HG02588 (cell line): Measurements from ENCODE around the gene SLC28A1.
A peak's percentile ranks its signal among the peaks of the same experiment; 100 is the strongest.
"Not testable (repeated sequence)": the region's sequence is repeated elsewhere in the genome, so short reads cannot be mapped to it uniquely, and the experiment has no call there.

Experiments
- ATAC-seq: cut with Tn5 transposase; IDR thresholded peaks from one replicate; pipeline ENCODE4 v1.9.1; 2021; ENCODE audit warnings: mild to moderate bottlenecking, moderate library complexity; ENCODE audit not compliant: unreplicated experiment

The SLC28A1 gene

DNA sequence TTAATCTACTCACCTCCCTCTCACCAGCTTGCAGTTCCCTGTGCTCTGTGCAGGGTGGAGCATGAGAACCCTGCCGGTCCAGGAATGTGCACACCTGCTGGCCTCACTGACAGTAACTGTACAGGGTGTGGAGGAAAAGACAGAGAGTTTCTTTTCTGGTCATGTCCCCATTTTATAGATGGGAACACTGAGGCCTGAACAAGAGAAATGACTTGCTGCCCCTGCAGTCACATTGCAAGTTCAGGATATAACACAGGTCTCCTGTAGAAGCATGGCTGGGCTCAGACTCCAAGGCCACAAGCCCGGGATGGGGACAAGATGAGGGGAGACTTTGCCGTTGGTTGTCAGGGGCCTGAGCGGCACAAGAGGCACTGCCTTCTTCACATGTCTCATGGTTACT, 23.3 kb downstream of the SLC28A1 start:
- ATAC-seq = no peak

DNA sequence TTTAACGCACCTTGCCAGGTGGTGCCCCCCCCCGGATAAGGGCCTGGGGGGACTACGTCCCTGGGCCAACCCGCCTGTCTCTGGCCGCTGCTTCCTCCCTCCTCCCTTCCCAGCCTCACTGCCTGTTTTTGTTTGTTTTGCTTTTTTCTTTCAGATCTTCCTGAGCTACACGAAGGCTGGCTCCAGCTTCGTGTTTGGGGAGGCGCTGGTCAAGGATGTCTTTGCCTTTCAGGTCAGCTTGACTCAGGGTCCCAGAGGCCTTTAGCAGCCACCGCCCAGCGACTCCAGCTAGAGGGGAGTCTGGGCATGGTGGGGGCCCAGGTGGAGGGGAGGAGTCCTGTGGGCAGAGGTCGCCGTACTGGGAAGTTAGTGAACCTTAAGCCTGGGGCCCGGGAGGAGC, 24.1 kb downstream of the SLC28A1 start:
- ATAC-seq = no peak

DNA sequence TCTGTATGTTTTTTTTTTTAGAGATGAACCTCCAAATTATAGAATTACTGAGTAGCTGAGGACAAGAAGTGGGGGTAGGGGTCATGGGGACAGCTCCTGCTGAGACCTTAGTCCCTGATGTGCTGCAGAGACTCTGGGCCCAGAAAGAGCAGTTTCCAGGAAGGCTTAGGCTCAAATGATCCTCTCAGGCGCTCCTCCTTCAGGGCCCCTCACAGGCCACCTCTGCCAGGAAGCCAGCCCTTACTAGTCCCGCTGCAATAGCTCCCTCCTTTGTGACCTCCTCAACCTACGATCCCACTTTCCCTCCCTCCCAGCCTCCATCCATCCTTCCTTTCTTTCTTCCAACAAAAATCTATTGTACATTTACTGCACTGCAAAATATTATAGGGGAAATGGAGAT, 24.6 kb downstream of the SLC28A1 start:
- no peak for ATAC-seq

- ATAC-seq = no peak
Observed at GRCh38 chr15:84909782-84910181, 25.3 kb downstream of the SLC28A1 start.

- ATAC-seq = no peak
Observed at GRCh38 chr15:84910928-84911623, 26.6 kb downstream of the SLC28A1 start.

- no peak for ATAC-seq
Observed at GRCh38 chr15:84911879-84912660, 27.6 kb downstream of the SLC28A1 start.

DNA sequence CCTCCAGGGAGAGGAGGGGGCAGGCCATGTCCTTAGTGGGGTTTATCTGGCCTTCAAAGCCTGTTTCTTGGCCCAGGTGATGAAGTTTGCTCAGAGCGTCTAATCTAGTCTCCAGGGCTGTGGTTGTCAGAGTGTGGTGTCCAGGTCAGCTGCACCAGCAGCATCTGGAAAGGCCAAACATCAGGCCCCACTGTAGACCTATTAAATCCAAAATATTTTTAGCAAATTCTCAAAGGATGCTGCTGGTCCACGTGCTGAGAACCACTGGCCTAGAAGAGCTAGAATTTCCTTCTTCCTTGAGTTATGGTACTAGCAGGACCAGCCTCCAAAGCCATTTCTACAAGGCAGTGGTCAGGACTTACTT, 28.9 kb downstream of the SLC28A1 start:
- no peak for ATAC-seq

DNA sequence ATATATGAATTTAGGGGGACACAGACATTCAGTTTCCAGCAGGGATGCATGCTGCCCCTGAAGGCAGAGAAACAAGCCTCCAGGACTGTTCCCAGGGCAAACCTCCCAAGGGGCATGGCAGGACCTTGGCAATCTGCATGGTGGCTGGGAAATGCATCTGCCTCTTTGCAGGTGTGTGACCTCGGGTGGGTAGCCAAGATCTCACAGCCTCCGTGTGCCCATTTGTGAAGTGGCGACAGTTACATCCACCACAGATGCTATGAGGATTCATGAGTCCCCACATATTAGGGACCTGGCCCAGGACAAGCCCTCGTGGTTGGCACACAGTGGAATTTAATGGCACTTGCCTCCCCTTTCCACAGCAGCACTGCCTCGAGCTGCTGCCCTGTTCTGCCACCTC, 29.9 kb downstream of the SLC28A1 start:
- ATAC-seq = no peak

DNA sequence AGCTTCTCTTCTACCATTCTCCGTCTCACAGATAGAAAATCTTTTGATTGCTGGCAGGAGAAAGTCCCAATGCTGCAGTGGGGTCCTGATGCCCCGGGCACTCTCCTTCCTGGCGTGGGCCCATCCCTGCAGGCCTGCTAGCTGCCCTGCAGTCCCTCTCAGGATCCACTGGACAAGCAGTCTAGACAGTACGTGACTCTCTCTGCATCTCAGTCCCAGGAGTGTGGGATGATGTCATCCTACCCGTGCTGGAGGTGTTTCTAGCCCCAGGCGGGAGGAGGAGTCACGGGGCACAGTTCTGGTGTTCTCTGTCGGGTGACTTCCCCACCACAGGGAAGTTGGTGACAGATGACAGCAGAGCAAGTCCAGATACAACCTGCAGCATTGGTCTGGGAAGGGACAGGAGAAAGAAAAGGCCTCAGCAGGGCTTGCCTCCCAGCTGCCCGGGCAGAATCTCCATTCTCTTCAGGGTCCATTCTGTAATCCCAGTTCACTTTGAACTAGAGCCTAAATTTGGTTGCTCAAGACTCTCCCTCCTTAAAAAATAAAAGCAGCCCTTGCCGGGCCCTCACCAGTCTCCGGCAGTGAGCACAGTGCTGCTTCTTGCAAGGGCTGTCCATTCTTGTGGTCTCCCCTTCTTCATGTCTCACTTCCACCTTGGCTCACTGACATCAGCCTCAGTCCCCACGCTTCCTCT, 30.6 kb downstream of the SLC28A1 start:
- ATAC-seq = peak; percentile 94

DNA sequence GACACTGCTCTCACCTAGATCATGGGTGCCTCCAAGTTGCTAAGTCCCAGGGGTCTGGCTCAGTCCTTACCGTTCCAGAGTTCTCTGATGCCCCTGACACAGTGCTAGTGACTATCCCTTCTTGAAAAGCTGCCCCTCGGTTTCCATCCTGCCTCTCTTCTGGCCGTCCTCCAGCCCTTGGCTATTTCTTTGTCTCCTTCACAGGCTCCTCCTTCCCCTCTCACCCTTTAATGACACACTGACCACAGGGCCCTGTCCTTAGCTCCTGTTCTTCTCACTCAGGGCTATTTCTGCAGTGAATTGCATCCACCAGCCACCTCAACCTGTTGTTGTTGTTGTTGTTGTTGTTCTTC, 31.1 kb downstream of the SLC28A1 start:
- ATAC-seq = no peak

- ATAC-seq = no peak
Observed at GRCh38 chr15:84917452-84917851, 33.0 kb downstream of the SLC28A1 start.

GRCh38 chr15:84919106-84919667, 34.7 kb downstream of the SLC28A1 start:
- ATAC-seq = no peak

DNA sequence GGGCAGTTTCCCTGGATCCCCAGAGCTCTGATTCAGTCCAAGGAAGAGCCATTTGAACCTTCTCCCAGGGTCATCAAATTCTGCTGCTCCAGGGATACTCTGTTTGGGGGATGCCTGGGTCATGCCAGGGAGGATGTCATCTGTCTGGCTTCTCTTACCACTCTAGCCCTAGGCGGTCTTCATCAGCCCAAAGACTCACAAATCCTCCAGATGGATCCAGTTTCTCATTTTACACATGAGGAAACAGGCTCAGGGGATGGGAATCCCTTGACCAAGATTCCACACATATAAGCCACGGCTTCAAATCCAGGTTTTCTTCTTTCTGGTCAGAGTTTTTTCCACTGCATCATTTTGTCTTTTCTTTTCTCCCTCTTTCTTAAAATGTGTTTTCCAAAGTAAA, 36.7 kb downstream of the SLC28A1 start:
- no peak for ATAC-seq

DNA sequence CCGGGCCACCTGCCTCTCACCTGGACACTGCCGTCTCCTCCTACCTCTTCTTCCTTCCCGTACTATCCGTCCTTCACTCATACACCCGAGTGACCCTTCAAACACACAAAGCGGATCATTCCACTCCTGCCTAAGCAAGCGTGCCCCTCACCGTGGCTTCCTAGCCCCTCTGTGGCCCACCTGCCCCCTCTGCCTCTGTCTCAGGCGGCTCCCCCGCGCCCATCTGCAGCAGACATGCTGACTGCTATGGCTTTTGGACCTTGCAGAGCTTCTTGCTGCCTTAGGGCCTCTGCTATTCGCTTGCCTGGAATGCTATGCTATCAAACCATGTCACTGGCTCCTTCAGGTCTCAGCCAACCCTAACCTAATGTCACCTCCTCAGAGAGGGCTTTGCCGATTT, 38.1 kb downstream of the SLC28A1 start:
- ATAC-seq = no peak

DNA sequence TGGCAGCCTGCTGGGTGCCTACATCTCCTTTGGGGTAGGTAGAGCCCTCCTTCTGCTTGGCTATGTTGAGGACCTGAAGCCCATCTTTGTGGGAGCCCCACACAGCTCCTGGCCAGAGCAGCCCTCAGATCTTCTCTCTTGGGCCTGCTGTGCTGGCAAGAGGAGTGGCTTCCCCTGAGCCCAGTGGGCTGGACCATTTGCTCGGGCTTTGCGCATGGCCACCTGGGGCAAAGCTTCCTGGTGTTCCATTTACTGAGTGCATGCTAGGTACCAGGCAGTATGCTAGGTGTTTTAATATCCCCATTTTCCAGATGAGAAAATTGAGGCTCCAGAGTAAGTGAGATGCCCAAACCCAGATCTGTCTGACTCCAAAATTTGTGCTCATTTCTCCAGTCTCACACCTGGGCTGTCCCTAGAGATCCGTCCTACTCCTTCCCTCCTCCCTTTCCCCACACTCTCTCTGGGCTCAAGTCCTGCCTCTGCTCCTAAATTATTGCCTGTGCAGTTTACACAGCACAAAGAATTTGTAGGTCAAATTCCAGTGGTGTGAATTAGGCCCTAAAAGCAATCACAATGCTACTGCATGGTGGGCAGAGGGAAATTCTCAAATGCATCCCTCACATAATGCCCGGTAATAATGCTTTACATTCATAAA, 39.7 kb downstream of the SLC28A1 start:
- no peak for ATAC-seq

- not testable (repeated sequence) for ATAC-seq
Observed at GRCh38 chr15:84924821-84925569, 40.5 kb downstream of the SLC28A1 start.

DNA sequence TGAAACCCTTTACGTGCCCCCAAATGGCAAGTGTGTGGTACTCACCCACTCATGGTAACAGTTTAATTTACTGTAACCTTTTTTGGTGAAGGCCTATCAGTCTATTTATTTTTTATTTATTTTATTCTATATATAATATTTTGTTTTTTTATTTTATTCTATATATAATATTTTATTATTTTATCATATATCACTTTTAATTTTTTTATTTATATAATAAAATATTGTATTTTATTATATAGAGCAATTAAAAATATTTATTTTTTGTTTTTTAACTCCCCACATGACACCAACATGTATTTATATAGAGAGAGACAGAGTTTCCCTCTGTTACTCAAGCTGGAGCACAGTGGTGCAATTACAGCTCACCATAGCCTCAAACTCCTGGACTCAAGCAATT, 41.4 kb downstream of the SLC28A1 start:
- ATAC-seq = no peak

DNA sequence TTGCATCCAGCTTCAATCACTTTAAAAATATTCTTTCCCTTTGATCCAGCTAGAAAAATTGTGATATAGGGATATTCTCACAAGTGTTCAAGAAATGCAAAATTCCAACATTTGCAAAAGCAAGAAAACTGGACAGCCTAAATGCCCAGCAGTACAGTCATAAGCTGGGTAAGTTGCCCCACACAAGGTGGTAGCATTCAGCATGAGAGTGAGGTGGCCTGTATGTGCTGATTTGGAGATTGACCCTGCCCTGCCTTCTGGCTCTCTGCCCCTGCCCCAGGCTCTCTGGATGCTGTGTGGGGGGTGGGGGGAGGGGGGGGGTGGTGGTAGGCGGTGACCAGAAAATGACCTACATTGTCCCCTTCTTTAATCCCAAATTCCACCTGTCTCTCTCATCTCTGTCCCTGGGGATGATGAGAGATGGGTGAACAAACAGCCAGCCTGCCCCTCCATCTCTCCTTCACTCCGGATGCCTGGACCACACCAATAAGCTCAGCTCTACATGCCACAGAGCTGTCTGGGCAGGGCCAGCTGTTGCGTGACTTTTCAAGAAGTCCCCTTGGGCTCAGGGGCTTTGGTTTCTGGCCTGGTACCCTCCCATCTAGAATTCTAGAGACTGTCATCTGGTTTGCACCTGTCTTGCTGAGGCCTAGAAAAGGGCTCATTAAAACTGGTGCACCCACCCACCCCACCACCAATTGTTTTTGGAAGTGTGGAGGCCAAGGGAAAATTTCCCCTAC, 42.2 kb downstream of the SLC28A1 start:
- ATAC-seq = no peak

- no peak for ATAC-seq
Observed at GRCh38 chr15:84928843-84929168, 44.3 kb downstream of the SLC28A1 start.
